Measurements from ENCODE around the gene NRAP. TPM values are rescaled to one million over a fixed set of nuclear protein-coding genes. Genes with fewer than 3 reads are reported as not detected.

NRAP gene
- polyA plus RNA-seq, 1 of the 3 experiments (the other 2 are of a cell fraction) = not detected

DNA sequence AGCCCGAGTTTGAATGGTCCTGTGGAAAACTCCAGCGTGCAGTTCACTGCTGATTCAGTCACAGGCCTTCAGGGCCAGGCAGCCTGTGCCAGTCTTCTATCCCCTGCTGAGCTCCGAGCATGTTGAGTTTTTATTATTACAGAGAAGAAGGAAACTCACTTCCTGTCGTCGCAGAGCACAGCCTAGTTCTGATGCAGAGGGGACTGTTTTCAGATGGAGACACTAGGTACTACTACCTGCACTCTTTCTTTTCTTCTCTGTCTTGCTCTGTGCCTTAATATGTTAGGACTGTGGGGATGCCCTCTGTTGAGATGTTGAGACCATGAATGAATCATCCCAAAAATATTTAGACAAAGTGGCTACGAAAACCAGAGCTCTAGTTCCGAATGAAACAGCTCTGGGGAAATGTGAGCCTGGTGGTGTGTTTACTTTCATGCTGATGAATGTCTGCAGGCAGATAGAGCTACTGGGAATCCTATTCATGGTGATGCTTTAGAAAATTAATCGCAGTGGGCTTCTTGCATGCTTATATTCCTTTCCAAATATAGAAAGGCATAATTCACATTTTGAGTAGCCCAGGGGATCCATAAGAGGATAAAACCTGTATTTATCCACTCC is 45.5 kb upstream of the NRAP start:
- H2AFZ ChIP-seq (ENCODE audit: low read depth) = no peak overlapping the region
- WGBS (ENCODE audit: low lambda C conversion rate) = 39% methylated on average over 8 of the region's 8 CpGs
- 0 out of 2 replicates have a peak, but pooled peaks cover 4% of the 10 kb centered on the region for H4K20me1 ChIP-seq (ENCODE audit: insufficient read depth)
- no peak for DNase-seq
- H3K9ac ChIP-seq = no peak overlapping the region
- H3K4me3 ChIP-seq (ENCODE audit: low read depth in 2 of 2, low read length in 1 of 2) = 0 out of 4 replicates have a peak overlapping the region, but pooled peaks of 1 of the 2 experiments have one; percentile 4
- H3K9me2 ChIP-seq = no peaks in the 10 kb centered on the region
- H3K4me1 ChIP-seq (ENCODE audit: control insufficient read depth in 1 of 2, insufficient read depth in 2 of 2, low read depth in 1 of 2, low read length in 1 of 2) = peaks cover 6 to 39% of the 10 kb centered on the region in 2 experiments; a peak in 3 of 4 replicates
- H3K4me2 ChIP-seq = peak overlapping the region; percentile 27
- H3K27ac ChIP-seq (ENCODE audit: low read depth in 2 of 2, low read length in 1 of 2) = peak overlapping the region in 1 of 2 experiments; percentile 47; a peak in 3 of 4 replicates
- no peaks in the 10 kb centered on the region for H3K9me3 ChIP-seq
- ChIA-PET CTCF (interaction anchor here (0.9 to 1.8 kb wide), 5 partner anchors 23 to 394 kb away, joined by 3 to 5 read pairs (median 3); partner anchors contain the start of gene CASP7), POLR2A (interaction anchor here (0.6 kb wide), 1 partner anchor 535 kb away, joined by 4 read pairs; no protein-coding TSS in a partner anchor)
- no peaks in the 10 kb centered on the region for H3K36me3 ChIP-seq (replicated peaks in 1 of 2; ENCODE audit: control insufficient read depth in 1 of 2, insufficient read depth in 2 of 2, low read length in 1 of 2)
- TF ChIP-seq NFIC (IDR thresholded peaks at IDR 0.05; ENCODE audit: borderline replicate concordance) = peak; percentile 15; the same call in 1 of the 2 replicates
- no peak for TF ChIP-seq EZH2phosphoT487 (IDR thresholded peaks at IDR 0.05; ENCODE audit: borderline replicate concordance, low read depth)
- TF ChIP-seq, protein P1, sequence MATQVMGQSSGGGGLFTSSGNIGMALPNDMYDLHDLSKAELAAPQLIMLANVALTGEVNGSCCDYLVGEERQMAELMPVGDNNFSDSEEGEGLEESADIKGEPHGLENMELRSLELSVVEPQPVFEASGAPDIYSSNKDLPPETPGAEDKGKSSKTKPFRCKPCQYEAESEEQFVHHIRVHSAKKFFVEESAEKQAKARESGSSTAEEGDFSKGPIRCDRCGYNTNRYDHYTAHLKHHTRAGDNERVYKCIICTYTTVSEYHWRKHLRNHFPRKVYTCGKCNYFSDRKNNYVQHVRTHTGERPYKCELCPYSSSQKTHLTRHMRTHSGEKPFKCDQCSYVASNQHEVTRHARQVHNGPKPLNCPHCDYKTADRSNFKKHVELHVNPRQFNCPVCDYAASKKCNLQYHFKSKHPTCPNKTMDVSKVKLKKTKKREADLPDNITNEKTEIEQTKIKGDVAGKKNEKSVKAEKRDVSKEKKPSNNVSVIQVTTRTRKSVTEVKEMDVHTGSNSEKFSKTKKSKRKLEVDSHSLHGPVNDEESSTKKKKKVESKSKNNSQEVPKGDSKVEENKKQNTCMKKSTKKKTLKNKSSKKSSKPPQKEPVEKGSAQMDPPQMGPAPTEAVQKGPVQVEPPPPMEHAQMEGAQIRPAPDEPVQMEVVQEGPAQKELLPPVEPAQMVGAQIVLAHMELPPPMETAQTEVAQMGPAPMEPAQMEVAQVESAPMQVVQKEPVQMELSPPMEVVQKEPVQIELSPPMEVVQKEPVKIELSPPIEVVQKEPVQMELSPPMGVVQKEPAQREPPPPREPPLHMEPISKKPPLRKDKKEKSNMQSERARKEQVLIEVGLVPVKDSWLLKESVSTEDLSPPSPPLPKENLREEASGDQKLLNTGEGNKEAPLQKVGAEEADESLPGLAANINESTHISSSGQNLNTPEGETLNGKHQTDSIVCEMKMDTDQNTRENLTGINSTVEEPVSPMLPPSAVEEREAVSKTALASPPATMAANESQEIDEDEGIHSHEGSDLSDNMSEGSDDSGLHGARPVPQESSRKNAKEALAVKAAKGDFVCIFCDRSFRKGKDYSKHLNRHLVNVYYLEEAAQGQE (IDR thresholded peaks at IDR 0.05; ENCODE audit: low read depth, low read length) = no peak
- peak; percentile 80 for TF ChIP-seq JUND (IDR thresholded peaks at IDR 0.05)
- TF ChIP-seq FOXM1 (IDR thresholded peaks at IDR 0.05; ENCODE audit: low read depth) = no peak
- TF ChIP-seq YY1 (IDR thresholded peaks at IDR 0.05; ENCODE audit: low read depth) = no peak
- TF ChIP-seq GABPA (IDR thresholded peaks at IDR 0.05; ENCODE audit: low read depth) = no peak
- peak in 1 of 2 experiments; percentile 54; a peak in 1 of 4 replicates for TF ChIP-seq EP300 (IDR thresholded peaks at IDR 0.05; ENCODE audit: borderline replicate concordance in 1 of 2, low read depth in 1 of 2, low read length in 1 of 2)
- TF ChIP-seq TAF1 (IDR thresholded peaks at IDR 0.05; ENCODE audit: borderline replicate concordance, low read depth, low read length) = no peak
- TF ChIP-seq TCF12 (IDR thresholded peaks at IDR 0.05) = peak; percentile 89
- TF ChIP-seq, protein P2, sequence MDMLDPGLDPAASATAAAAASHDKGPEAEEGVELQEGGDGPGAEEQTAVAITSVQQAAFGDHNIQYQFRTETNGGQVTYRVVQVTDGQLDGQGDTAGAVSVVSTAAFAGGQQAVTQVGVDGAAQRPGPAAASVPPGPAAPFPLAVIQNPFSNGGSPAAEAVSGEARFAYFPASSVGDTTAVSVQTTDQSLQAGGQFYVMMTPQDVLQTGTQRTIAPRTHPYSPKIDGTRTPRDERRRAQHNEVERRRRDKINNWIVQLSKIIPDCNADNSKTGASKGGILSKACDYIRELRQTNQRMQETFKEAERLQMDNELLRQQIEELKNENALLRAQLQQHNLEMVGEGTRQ (IDR thresholded peaks at IDR 0.05; ENCODE audit: borderline replicate concordance, low read depth, low read length) = no peak
- TF ChIP-seq, protein P3, sequence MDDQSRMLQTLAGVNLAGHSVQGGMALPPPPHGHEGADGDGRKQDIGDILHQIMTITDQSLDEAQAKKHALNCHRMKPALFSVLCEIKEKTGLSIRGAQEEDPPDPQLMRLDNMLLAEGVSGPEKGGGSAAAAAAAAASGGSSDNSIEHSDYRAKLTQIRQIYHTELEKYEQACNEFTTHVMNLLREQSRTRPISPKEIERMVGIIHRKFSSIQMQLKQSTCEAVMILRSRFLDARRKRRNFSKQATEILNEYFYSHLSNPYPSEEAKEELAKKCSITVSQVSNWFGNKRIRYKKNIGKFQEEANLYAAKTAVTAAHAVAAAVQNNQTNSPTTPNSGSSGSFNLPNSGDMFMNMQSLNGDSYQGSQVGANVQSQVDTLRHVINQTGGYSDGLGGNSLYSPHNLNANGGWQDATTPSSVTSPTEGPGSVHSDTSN (IDR thresholded peaks at IDR 0.05) = peak; percentile 77
- TF ChIP-seq, protein P4, sequence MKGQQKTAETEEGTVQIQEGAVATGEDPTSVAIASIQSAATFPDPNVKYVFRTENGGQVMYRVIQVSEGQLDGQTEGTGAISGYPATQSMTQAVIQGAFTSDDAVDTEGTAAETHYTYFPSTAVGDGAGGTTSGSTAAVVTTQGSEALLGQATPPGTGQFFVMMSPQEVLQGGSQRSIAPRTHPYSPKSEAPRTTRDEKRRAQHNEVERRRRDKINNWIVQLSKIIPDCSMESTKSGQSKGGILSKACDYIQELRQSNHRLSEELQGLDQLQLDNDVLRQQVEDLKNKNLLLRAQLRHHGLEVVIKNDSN (IDR thresholded peaks at IDR 0.05; ENCODE audit: borderline replicate concordance, low read depth) = no peak
- peak; percentile 68; the same call in 1 of the 2 replicates for TF ChIP-seq FOSL2 (IDR thresholded peaks at IDR 0.05; ENCODE audit: borderline replicate concordance, low read depth)
- no peak for TF ChIP-seq SMC3 (IDR thresholded peaks at IDR 0.05; ENCODE audit: low read depth, low read length)
- no peak for TF ChIP-seq FOXJ3 (CRISPR knock-in tag; IDR thresholded peaks at IDR 0.05)
- TF ChIP-seq CHD2 (IDR thresholded peaks at IDR 0.05; ENCODE audit: low read length, partially characterized antibody) = no peak
- no peak for TF ChIP-seq MXI1 (IDR thresholded peaks at IDR 0.05; ENCODE audit: low read depth, low read length)
- TF ChIP-seq, protein P5, sequence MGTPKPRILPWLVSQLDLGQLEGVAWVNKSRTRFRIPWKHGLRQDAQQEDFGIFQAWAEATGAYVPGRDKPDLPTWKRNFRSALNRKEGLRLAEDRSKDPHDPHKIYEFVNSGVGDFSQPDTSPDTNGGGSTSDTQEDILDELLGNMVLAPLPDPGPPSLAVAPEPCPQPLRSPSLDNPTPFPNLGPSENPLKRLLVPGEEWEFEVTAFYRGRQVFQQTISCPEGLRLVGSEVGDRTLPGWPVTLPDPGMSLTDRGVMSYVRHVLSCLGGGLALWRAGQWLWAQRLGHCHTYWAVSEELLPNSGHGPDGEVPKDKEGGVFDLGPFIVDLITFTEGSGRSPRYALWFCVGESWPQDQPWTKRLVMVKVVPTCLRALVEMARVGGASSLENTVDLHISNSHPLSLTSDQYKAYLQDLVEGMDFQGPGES (IDR thresholded peaks at IDR 0.05; ENCODE audit: low read depth, low read length) = no peak
- TF ChIP-seq ELF1 (IDR thresholded peaks at IDR 0.05) = no peak
- TF ChIP-seq POLR2AphosphoS5 (IDR thresholded peaks at IDR 0.05; ENCODE audit: low read depth, low read length) = peak; percentile 50; the same call in 1 of the 2 replicates
- TF ChIP-seq RFX5 (IDR thresholded peaks at IDR 0.05; ENCODE audit: low read length) = no peak
- TF ChIP-seq RCOR1 (IDR thresholded peaks at IDR 0.05; ENCODE audit: low read length) = no peak
- no peak for TF ChIP-seq GATA2 (CRISPR knock-in tag; IDR thresholded peaks at IDR 0.05)
- H3F3A ChIP-seq (replicated peaks; ENCODE audit: insufficient read depth) = no peaks in the 10 kb centered on the region
- H3K79me2 ChIP-seq (ENCODE audit: insufficient read depth) = no peaks in the 10 kb centered on the region; the same call in 1 of the 2 replicates
- no peaks in the 10 kb centered on the region for H3K27me3 ChIP-seq (ENCODE audit: insufficient read depth)
